ENCODE results near the gene HRK. TPM values are rescaled to one million over a fixed set of nuclear protein-coding genes. Genes with fewer than 3 reads are reported as not detected.

The HRK gene
- total RNA-seq, 1 experiment from 2014 or later = 0.44 TPM

- H3K4me3 ChIP-seq (ENCODE audit: low read depth in 2 of 2, low read length in 2 of 2) = peak overlapping the region; percentile 39 to 54
- peaks cover 30% of the 10 kb centered on the region for H3K27me3 ChIP-seq (ENCODE audit: control insufficient read depth, insufficient read depth, low read length)
- H3K9me3 ChIP-seq (ENCODE audit: control insufficient read depth, insufficient read depth, low read depth, low read length) = no peaks in the 10 kb centered on the region
- H3K4me1 ChIP-seq (ENCODE audit: control insufficient read depth, insufficient read depth, low read length) = peaks cover 18% of the 10 kb centered on the region
- intact Hi-C loops (cut with micrococcal nuclease; ENCODE audit: unreplicated experiment) (loop anchor here (5.0 to 10.0 kb wide), 2 partner anchors 146 to 178 kb away; partner anchors contain the start of genes RNFT2 and SPRING1), in situ Hi-C loops (cut with HindIII; ENCODE audit: low pct_unique_long_range_greater_than_20kb, low sequenced_read_pairs) (no loop called here)
- no peak overlapping the region for H3K27ac ChIP-seq (ENCODE audit: low read length)
- TF ChIP-seq TCF7L2 (IDR thresholded peaks at IDR 0.05; ENCODE audit: low read depth, low read length) = no peak
- no peak for TF ChIP-seq CTCF (IDR thresholded peaks at IDR 0.05)
- no peak for TF ChIP-seq REST (IDR thresholded peaks at IDR 0.05; ENCODE audit: insufficient read depth in 1 of 2, low read depth in 2 of 2, low read length in 1 of 2)
- TF ChIP-seq POLR2AphosphoS5 (IDR thresholded peaks at IDR 0.05; ENCODE audit: low read depth, low read length) = no peak
- no peak for TF ChIP-seq SIN3A (IDR thresholded peaks at IDR 0.05; ENCODE audit: borderline replicate concordance, insufficient read depth, low read depth, low read length)
- CTCF ChIA-PET = interaction anchor here (0.6 kb wide), 1 partner anchor 933 kb away, joined by 3 read pairs; no protein-coding TSS in a partner anchor
- ATAC-seq = no peak
- POLR2A ChIA-PET = interaction anchor here (0.6 kb wide), 1 partner anchor 34 kb away, joined by 12 read pairs; no protein-coding TSS in a partner anchor
- no TSS peak for BruUV-seq (replicated peaks)
- no peaks in the 10 kb centered on the region for H3K36me3 ChIP-seq (ENCODE audit: control insufficient read depth, insufficient read depth, low read length)
- DNase-seq (ENCODE audit: low read depth, low spot score) = no peak
Observed at GRCh38 chr12:116880213-116880816, 926 bp downstream of the HRK start.

GRCh38 chr12:116879509-116880212 lies 1.6 kb downstream of the HRK start:
- TF ChIP-seq SIN3A (IDR thresholded peaks at IDR 0.05; ENCODE audit: borderline replicate concordance, insufficient read depth, low read depth, low read length) (no peak), REST (IDR thresholded peaks at IDR 0.05; ENCODE audit: insufficient read depth in 1 of 2, low read depth in 2 of 2, low read length in 1 of 2) (no peak), POLR2AphosphoS5 (IDR thresholded peaks at IDR 0.05; ENCODE audit: low read depth, low read length) (no peak), CTCF (IDR thresholded peaks at IDR 0.05) (no peak), TCF7L2 (IDR thresholded peaks at IDR 0.05; ENCODE audit: low read depth, low read length) (no peak)
- no TSS peak for BruUV-seq (replicated peaks)
- no peak overlapping the region for H3K27ac ChIP-seq (ENCODE audit: low read length)
- no peaks in the 10 kb centered on the region for H3K36me3 ChIP-seq (ENCODE audit: control insufficient read depth, insufficient read depth, low read length)
- intact Hi-C loops (cut with micrococcal nuclease; ENCODE audit: unreplicated experiment) = loop anchor here (5.0 to 10.0 kb wide), 2 partner anchors 145 to 177 kb away; partner anchors contain the start of genes RNFT2 and SPRING1
- no peak for ATAC-seq
- ChIA-PET POLR2A (no interaction called here), CTCF (interaction anchor here (0.6 kb wide), 1 partner anchor 932 kb away, joined by 3 read pairs; no protein-coding TSS in a partner anchor)
- H3K4me1 ChIP-seq (ENCODE audit: control insufficient read depth, insufficient read depth, low read length) = peaks cover 18% of the 10 kb centered on the region
- DNase-seq (ENCODE audit: low read depth, low spot score) = no peak
- no peaks in the 10 kb centered on the region for H3K9me3 ChIP-seq (ENCODE audit: control insufficient read depth, insufficient read depth, low read depth, low read length)
- in situ Hi-C loops (cut with HindIII; ENCODE audit: low pct_unique_long_range_greater_than_20kb, low sequenced_read_pairs) = no loop called here
- peak overlapping the region; percentile 39 to 54 for H3K4me3 ChIP-seq (ENCODE audit: low read depth in 2 of 2, low read length in 2 of 2)
- H3K27me3 ChIP-seq (ENCODE audit: control insufficient read depth, insufficient read depth, low read length) = peaks cover 32% of the 10 kb centered on the region
